HG03521 (cell line): ENCODE data around the gene IDH2.
"Not testable (repeated sequence)": the region's sequence is repeated elsewhere in the genome, so short reads cannot be mapped to it uniquely, and the experiment has no call there.

Experiments
- ATAC-seq: cut with Tn5 transposase; IDR thresholded peaks from one replicate; pipeline ENCODE4 v1.9.1; 2021; ENCODE audit warnings: mild to moderate bottlenecking, moderate library complexity; ENCODE audit not compliant: unreplicated experiment

Gene IDH2

GRCh38 chr15:90115783-90116182 lies 13.5 kb upstream of the IDH2 start:
- no peak for ATAC-seq

- ATAC-seq, result no peak
Measured at GRCh38 chr15:90114451-90114901, 12.2 kb upstream of the IDH2 start.

GRCh38 chr15:90113166-90113565 lies 10.9 kb upstream of the IDH2 start:
- ATAC-seq, result no peak

- not testable (repeated sequence) for ATAC-seq
Measured at GRCh38 chr15:90109163-90109751, 7.0 kb upstream of the IDH2 start.

- ATAC-seq, result not testable (repeated sequence)
Measured at GRCh38 chr15:90108038-90108437, 5.8 kb upstream of the IDH2 start.

GRCh38 chr15:90106522-90107117 lies 4.4 kb upstream of the IDH2 start:
- no peak for ATAC-seq

GRCh38 chr15:90105521-90105920 lies 3.3 kb upstream of the IDH2 start:
- ATAC-seq, result no peak

GRCh38 chr15:90104551-90104950 lies 2.3 kb upstream of the IDH2 start:
- ATAC-seq, result no peak

GRCh38 chr15:90103701-90104329 lies 1.5 kb upstream of the IDH2 start:
- no peak for ATAC-seq

- ATAC-seq, result no peak
Measured at GRCh38 chr15:90101130-90101968, 919 bp downstream of the IDH2 start.

- ATAC-seq, result no peak
Measured at GRCh38 chr15:90099868-90100831, 2.1 kb downstream of the IDH2 start.

- ATAC-seq, result no peak
Measured at GRCh38 chr15:90099072-90099867, 3.0 kb downstream of the IDH2 start.

- ATAC-seq, result peak; percentile 49
Measured at GRCh38 chr15:90097475-90097874, 4.8 kb downstream of the IDH2 start.

- no peak for ATAC-seq
Measured at GRCh38 chr15:90095521-90095959, 6.7 kb downstream of the IDH2 start.

- no peak for ATAC-seq
Measured at GRCh38 chr15:90091156-90091931, 10.9 kb downstream of the IDH2 start.

- no peak for ATAC-seq
Measured at GRCh38 chr15:90090226-90090848, 11.9 kb downstream of the IDH2 start.

GRCh38 chr15:90087454-90088154 lies 14.7 kb downstream of the IDH2 start:
- no peak for ATAC-seq

- ATAC-seq, result no peak
Measured at GRCh38 chr15:90086868-90087268, 15.4 kb downstream of the IDH2 start.
